HS-5 (cell line): ENCODE results near the gene DOCK4.

ENCODE experiments used
- DNase-seq: peaks from one replicate; pipeline ENCODE4 v3.0.0-alpha.2; 2012; ENCODE audit warnings: low read depth

The DOCK4 gene

DNA sequence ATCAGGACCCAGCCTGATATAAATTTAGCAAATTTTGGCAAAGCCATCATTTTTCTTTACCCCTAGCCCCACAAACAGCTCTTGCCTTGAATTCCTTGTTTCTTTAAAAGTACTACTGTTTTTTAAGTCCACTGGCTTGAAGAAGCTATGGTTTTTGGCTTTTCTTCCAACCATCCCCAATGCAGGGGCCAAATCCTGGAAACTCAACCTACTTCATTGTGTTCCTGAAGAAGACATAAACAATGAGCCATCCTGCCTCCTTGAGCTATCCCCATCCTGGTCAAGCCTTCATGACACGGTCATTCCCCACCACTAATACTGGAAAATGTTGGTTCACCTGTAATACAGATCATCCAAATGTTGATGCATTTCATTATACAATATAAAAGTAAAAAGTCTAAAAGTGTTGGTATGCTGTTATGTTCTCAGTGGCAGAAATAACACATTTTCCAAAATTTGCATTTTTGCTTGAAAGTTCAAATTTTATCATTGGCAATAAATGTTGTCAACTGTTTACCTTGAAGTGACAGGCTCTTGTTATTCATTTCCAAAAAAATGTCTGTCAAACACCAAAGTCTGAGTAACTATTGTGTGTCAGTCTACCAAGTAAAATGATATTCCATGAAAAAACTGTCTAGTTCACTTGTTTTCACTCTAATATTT, 92.2 kb downstream of the DOCK4 start:
- DNase-seq = no peak

DNA sequence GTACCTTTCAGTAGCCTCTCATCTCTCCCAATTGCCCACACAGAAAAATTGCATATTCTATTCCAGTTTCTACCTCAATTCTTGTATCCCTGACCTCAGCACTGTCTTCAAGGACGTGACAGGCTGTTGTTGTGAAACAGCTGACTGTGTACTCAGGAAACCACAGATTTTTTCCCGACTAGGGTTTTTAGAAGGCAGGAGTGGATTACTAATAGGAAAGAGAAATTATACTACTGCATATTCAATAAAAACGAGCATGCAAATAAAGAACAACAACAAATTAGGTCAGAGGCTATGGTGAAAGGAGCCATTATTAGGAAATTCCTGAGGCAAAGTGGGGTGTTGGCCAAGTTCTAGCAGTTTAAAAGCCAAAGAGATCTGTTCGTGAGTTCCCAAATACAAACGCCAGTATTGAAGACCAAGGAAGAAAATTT, 93.4 kb downstream of the DOCK4 start:
- peak; percentile 6 for DNase-seq

DNA sequence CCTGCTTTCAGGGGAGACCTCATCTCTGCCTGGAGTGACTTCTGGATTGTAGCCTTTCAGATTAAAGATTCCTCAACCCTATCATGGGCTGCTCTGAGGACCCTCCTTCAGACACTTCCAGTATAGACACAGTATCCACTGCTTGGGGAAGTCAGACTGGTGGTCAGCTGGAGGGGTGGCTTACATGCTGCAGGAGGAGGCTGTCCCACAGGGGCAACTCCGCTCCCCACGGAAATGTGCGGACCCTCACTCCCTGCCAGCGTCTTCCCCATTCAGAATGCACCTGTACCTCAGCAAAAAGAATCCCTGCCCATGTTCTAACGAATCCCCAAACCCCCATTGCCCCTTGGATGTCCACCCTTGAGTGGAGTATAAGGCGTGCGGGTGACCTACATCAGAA, 95.5 kb downstream of the DOCK4 start:
- no peak for DNase-seq

DNA sequence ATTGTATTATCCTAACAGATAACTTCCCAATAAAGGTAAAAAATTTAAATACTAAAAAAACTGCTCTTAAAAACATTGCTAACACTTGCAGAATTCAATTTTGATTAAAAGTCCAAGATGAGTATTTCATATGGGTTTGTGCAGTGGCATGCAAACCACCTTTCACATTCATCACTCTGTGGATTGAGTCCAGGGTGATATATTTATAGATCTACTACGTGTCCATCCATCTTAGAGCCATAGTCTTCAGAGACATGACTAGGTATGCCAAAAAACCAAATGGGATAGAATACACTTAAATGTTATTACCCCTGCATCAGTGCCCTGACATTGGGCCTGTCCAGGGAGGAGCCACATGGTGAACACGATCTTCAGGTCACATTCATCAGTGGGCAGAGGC, 96.0 kb downstream of the DOCK4 start:
- no peak for DNase-seq

DNA sequence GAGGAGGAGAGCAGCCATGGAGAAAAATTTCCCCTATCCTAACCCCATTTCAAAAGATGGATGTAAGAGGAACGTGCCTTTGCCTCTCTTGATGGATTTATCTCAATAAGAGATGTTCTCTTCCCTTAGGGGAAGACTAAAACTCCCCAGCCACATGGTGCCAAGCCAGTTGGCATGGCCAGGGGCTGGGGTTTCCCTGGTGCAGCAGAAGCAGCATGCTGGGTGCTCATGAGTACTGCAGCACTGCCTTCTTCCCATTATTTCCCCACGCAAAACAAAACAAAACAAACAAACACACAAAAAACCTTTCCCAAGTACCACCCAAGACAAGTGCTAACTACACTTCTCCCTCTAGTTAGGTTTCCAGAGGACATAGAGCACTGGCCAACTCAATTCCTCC, 97.2 kb downstream of the DOCK4 start:
- no peak for DNase-seq

GRCh38 chr7:112105584-112106530, 100.3 kb downstream of the DOCK4 start:
- no peak for DNase-seq

DNA sequence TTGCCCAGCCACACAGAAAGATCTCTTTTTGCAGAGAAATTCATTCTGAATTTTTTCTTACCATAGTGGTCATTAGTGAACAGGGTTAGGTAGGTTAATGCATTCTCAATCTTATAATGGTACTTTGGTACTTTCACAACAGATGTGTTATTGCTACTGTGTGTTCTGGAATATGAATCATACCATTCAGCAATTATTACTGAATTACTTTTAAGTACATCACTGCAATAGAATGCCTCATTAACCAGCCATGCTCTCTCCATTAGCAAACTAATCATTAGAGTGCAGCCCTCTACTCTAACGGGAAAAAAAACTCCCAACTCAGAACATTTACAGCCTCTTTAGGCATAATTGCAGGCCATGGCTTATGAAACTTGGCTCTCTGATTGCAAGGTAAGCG, 102.1 kb downstream of the DOCK4 start:
- no peak for DNase-seq

DNA sequence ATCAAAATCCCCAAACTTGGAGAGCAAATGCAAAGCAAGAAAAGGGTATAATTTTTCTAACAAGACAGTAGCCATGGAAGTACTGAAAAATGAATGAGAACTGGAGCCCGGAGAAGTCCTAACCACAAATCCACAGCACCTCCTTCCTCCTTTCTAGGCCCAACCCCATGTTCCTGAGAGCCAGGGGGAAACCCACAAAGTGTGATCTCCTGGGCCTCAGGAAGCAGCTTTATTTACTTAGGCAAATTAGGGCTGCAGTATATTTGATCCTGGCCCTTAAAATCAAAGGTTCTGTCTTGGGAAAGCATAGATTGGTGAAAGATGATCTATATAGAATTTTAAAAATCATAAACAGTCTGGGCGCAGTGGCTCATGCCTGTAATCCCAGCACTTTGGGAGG, 103.0 kb downstream of the DOCK4 start:
- DNase-seq = no peak

GRCh38 chr7:112101201-112101846, 104.9 kb downstream of the DOCK4 start:
- no peak for DNase-seq

GRCh38 chr7:112097524-112097923, 108.7 kb downstream of the DOCK4 start:
- no peak for DNase-seq

- no peak for DNase-seq
These were observed 112.8 kb downstream of the DOCK4 start for GRCh38 chr7:112093409-112093808.

GRCh38 chr7:112092709-112093395, 113.3 kb downstream of the DOCK4 start:
- no peak for DNase-seq

GRCh38 chr7:112092306-112092705, 113.9 kb downstream of the DOCK4 start:
- DNase-seq = no peak

- DNase-seq = no peak
These were observed 114.4 kb downstream of the DOCK4 start for GRCh38 chr7:112091768-112092167.

- no peak for DNase-seq
These were observed 116.6 kb downstream of the DOCK4 start for GRCh38 chr7:112089551-112089950.

DNA sequence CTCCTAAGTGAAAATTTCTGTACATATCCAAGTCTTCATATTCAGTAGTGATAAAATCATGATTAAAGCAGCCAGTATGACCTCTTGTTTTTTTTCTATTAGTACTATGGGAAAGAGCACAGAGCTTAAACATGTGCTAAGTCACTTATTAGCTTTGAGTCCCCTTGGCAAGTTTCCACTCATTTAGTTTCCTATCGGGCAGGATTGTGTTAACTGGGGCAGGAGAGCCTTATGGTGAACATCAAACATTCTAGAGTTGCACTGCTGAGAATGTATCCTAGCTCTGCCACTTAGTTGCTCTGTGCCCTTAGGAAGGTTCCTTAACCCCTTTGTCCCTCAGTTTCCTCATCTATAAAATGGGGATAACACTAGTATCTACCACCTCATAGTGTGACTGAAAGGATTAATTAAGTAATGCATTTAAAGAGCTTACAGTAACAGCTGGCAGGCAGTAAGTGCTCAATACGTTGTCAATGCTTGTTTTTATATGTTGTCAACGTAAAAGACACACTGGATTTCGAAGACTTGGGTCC, 117.6 kb downstream of the DOCK4 start:
- DNase-seq = no peak

DNA sequence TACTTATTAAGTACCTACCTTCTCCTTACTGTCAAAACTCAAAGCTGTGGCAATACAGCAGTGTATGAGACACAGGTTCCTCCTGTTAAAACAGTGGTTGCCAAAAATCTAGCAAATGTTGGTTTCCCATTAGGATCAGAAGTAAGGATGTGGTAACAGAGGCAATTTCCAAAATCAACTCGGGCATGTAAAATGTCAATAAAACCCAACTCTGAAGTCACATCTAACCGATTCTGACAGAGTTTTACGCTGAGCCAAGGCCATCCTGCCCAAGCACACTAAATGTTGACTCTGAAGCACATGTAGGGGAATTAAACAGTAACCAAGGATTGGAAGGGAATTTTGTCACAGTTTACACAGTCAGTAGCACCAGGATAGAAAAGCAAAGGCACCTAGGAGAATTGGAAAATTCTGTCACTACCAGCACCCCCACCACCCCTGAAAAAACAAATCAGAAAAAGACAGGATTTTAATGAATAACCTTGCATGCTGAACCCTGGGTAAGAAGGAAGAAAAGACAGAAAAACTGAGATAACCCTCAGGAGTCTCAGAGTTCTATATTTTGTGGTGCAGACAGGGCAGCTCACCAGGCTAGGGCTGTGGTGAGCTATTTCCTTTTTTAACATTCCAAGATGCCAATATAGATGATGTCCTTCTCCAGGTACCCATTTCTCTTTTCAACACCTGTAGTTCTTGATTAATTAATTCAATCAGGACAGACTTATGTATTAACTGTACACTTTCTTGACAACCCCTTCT, 119.5 kb downstream of the DOCK4 start:
- DNase-seq = no peak

DNA sequence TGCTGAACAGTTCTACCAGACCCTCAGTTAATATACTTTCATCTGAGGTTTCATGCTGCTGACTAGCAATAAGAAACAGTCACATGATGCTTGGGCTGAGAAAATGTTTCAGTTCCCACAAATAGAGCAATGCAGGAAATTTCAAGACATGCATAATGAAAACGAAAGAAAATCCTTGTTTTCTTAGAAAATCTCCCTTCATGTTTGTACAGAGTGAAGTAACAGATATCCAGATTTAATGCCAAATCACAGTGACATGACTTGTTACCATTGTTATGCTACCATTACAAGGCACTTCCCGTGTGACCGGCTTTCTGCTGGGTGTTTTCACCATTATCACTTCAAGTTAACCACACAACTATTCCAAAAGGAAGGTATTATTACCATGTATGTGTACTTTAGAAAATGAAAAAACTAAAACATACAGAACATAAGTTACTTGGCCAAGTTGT, 121.7 kb downstream of the DOCK4 start:
- DNase-seq = no peak

DNA sequence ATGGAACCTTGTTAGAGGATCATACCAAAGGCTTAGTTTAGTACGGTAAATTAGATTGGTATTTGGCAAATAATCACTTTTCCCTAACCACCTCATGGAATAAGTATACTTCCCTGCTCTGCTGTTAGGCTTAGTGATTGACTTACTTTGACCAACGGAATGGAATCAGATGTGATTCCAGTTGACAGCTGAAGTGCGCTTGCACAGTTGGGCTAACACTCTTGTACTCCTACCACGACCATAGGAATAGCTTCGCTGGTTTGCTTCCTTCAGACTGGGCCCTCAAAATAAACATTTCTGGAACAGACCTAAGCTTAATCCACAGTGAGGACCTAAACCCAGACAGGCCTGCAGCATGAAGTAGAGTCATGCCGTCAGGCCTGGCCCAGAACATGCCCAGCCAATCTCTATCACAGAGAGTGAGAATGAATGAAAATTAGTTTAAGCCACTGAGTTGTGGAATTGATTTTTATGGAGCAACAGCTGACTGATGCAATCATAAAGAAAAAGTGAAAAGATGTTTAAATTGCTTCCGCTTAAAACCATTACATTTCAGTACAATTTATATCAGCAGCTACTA, 122.3 kb downstream of the DOCK4 start:
- no peak for DNase-seq

DNA sequence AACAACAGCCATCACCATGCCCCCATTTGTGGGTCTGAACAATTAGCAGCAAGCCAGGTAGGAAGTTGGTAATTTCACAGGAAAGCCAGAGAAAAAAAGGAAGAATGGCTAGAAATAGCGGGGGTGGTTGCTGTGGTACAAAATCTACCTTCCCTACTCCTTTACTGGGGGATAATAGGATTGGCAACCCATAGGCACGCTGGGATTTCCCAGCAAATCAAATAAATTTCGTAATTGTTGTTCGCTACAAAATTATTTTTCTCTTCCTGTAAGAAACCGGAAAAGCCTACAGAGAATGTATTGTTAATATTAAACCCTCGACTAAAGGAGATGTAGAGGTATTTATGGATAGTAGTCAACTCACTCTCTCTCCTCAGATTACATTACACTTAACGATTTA, 123.9 kb downstream of the DOCK4 start:
- DNase-seq = no peak

- DNase-seq = no peak
These were observed 124.4 kb downstream of the DOCK4 start for GRCh38 chr7:112081778-112082177.
